Keratinocyte (primary cell): Measurements from ENCODE around the gene ITIH1.

Source experiments
- EZH2 ChIP-seq: IDR thresholded peaks from one replicate; pipeline ENCODE4 v1.6.1; 2012; ENCODE audit warnings: inconsistent platforms, mild to moderate bottlenecking, low read length, moderate library complexity
- TF ChIP-seq, protein P1 (sequence below), 3 experiments: IDR thresholded peaks in 1 of 3; conservative IDR thresholded peaks in 1 of 3; optimal IDR thresholded peaks in 1 of 3; 2 replicates in 2 of 3; 3 replicates in 1 of 3; pipeline versions ENCODE3 to v1.5.1; 2011; ENCODE audit warnings: low read length in 3 of 3, mild to moderate bottlenecking in 3 of 3, moderate library complexity in 2 of 3, control low read depth in 1 of 3, inconsistent platforms in 1 of 3; ENCODE audit not compliant: insufficient read depth in 2 of 3; ENCODE audit errors: extremely low read depth in 1 of 3

DNA sequence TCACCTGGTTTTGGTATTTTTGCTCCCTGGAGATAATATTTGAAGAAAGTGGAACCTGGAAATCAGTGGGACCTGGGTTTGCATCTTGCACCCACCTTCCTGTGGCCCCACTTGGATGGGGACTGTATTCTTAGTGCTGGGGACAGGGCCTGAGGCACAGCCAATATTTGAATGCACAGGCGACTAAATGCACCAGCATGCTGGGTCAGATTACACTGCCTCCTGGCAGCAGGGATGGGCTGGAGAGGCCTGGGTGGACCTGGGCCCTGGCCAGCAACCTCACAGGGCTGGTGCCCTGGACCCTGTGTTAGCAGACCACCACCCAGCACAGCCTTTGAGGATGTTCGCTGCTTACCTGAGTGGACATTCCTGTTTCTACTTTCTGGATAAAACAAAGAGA lies 42.5 kb downstream of the ITIH1 start:
- TF ChIP-seq EZH2 = no peak
- TF ChIP-seq, protein P1, sequence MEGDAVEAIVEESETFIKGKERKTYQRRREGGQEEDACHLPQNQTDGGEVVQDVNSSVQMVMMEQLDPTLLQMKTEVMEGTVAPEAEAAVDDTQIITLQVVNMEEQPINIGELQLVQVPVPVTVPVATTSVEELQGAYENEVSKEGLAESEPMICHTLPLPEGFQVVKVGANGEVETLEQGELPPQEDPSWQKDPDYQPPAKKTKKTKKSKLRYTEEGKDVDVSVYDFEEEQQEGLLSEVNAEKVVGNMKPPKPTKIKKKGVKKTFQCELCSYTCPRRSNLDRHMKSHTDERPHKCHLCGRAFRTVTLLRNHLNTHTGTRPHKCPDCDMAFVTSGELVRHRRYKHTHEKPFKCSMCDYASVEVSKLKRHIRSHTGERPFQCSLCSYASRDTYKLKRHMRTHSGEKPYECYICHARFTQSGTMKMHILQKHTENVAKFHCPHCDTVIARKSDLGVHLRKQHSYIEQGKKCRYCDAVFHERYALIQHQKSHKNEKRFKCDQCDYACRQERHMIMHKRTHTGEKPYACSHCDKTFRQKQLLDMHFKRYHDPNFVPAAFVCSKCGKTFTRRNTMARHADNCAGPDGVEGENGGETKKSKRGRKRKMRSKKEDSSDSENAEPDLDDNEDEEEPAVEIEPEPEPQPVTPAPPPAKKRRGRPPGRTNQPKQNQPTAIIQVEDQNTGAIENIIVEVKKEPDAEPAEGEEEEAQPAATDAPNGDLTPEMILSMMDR (optimal IDR thresholded peaks at IDR 0.05 in 1 of 3, IDR thresholded peaks at IDR 0.05 in 1 of 3, conservative IDR thresholded peaks at IDR 0.05 in 1 of 3; ENCODE audit: extremely low read depth in 1 of 3, insufficient read depth in 2 of 3, low read length in 3 of 3) = no peak
